Adrenal gland (tissue), 19 donors: ENCODE measurements around the gene KRTAP10-12. TPM values are rescaled to one million over a fixed set of nuclear protein-coding genes. Genes with fewer than 3 reads are reported as not detected.
"Not testable (repeated sequence)": the region's sequence is repeated elsewhere in the genome, so short reads cannot be mapped to it uniquely, and the experiment has no call there.

ENCODE experiments used
- DNase-seq, 7 donors: peaks; one replicate each; pipeline ENCODE4 v3.0.0-alpha.2; 2019 to 2020
- H3K27ac ChIP-seq, 5 donors: fragments of 200-600 bp; sonication (generic) in 4 of 5; 1 replicate in 3 of 5; 2 replicates in 2 of 5; pipeline versions ENCODE4 v1.5.1 to v1.8.0; 2016 to 2020; ENCODE audit warnings: mild to moderate bottlenecking in 1 of 5
- H3K27me3 ChIP-seq: fragments of 200-600 bp; 2 replicates; pipeline ENCODE4 v1.8.0; 2021
- H3K36me3 ChIP-seq, 2 donors: fragments of 200-600 bp; replicated peaks in 1 of 2; 1 replicate in 1 of 2; 2 replicates in 1 of 2; pipeline versions ENCODE4 v1.5.1 to v1.8.0; 2018 to 2022
- H3K4me1 ChIP-seq, 2 donors: fragments of 200-600 bp; replicated peaks in 1 of 2; 1 replicate in 1 of 2; 2 replicates in 1 of 2; pipeline versions ENCODE4 v1.5.1 to v1.8.0; 2018 to 2021
- H3K4me3 ChIP-seq, 4 donors: fragments of 200-600 bp; sonication (generic) in 3 of 4; one replicate each; pipeline ENCODE4 v1.5.1; 2016 to 2018
- H3K9me3 ChIP-seq, 3 donors: fragments of 200-600 bp; sonication (generic) in 1 of 3; replicated peaks in 1 of 3; 1 replicate in 2 of 3; 2 replicates in 1 of 3; pipeline versions ENCODE4 v1.5.1 to v1.8.0; 2016 to 2021
- POLR2A ChIP-seq, 2 donors: fragments of 450-650 bp; IDR thresholded peaks; one replicate each; pipeline ENCODE4 v1.6.1; 2017; ENCODE audit warnings: antibody characterized with exemption in 2 of 2, mild to moderate bottlenecking in 2 of 2, moderate library complexity in 1 of 2
- whole genome bisulfite sequencing, 4 donors: extraction: QIAGEN DNeasy Blood & Tissue Kit in 2 of 4; methylation state at CpG; one replicate each; pipeline versions ENCODE4 v1.1.5 to v1.1.7; 2013 to 2017; 5-methylcytosine and 5-hydroxymethylcytosine counted together
- intact Hi-C, 2 donors: fragments of 100-400 bp; cut with DNase I; formaldehyde crosslinking; loops; one replicate each; pipeline versions ENCODE4 v1.14.1 to v1.15.0; 2022 to 2023
- long read RNA-seq, 10 donors: library from polyadenylated mRNA in 3 of 10; unstranded in 2 of 10; stranded (forward) in 1 of 10; transcript quantifications; one replicate each; pipeline ENCODE4 v2.0.0 and lab custom pipeline, GENCODE V29; 2021 to 2026
- polyA plus RNA-seq, 3 donors: library from polyadenylated mRNA; stranded (reverse); fragments of 200-250 nt in 2 of 3; fragments of 350-450 nt in 1 of 3; fragmentation: Illumina TruSeq in 1 of 3; extraction: RNeasy Lipid Tissue Mini Kit (QIAGEN cat#74804) in 1 of 3; gene quantifications; one replicate each; pipeline ENCODE4 v1.2.3, GENCODE V29; 2013 to 2014
- total RNA-seq, 9 donors: library from RNA; depleted of rRNA in 4 of 9; stranded (reverse); fragments of >200 nt in 4 of 9; fragments of 120-200 nt in 1 of 9; fragmentation: NEBNext Ultra II Directional in 1 of 9; extraction: Animal tissue kit (Norgen Biotek cat#: 25700) in 1 of 9; gene quantifications; one replicate each; pipeline versions ENCODE4 v1.1.0 to v1.2.4, GENCODE V29; 2013 to 2023
- TF ChIP-seq, protein P1 (sequence below), 6 experiments: fragments of 450-650 bp in 4 of 6; fragments of 200-600 bp in 2 of 6; sonication (generic) in 1 of 6; IDR thresholded peaks; 1 replicate in 5 of 6; 2 replicates in 1 of 6; pipeline versions ENCODE4 v1.5.1 to v1.8.0; 2016 to 2021; ENCODE audit warnings: antibody characterized with exemption in 6 of 6, mild to moderate bottlenecking in 2 of 6, moderate library complexity in 1 of 6
- donor health status: healthy with polysubstance abuse.
- donor health status: Bipolar disorder and iron deficiency.
- donor health status: DM: yes; HTN: yes; CAD: no.
- donor health status: DM: no; HTN: no; CAD: no.
- donor health status: DM: no; HTN: no; CAD: no.
- donor health status: DM: yes; HTN: yes; CAD: no.

The KRTAP10-12 gene, protein sequence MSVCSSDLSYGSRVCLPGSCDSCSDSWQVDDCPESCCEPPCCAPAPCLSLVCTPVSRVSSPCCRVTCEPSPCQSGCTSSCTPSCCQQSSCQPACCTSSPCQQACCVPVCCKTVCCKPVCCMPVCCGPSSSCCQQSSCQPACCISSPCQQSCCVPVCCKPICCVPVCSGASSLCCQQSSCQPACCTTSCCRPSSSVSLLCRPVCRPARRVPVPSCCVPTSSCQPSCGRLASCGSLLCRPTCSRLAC
- total RNA-seq: not detected
- not detected for polyA plus RNA-seq
- long read RNA-seq, donor 1: 0 reads
- long read RNA-seq, donor 2: 0 reads
- long read RNA-seq, donor 3: 0 reads
- long read RNA-seq, donor 4: 0 reads
- long read RNA-seq, donor 5: 0 reads
- long read RNA-seq, donor 6: 0 reads
- long read RNA-seq, donor 7: 0 reads
- long read RNA-seq, donor 8: 0 reads
- long read RNA-seq, donor 9: 0 reads
- long read RNA-seq, donor 10: 0 reads

DNA sequence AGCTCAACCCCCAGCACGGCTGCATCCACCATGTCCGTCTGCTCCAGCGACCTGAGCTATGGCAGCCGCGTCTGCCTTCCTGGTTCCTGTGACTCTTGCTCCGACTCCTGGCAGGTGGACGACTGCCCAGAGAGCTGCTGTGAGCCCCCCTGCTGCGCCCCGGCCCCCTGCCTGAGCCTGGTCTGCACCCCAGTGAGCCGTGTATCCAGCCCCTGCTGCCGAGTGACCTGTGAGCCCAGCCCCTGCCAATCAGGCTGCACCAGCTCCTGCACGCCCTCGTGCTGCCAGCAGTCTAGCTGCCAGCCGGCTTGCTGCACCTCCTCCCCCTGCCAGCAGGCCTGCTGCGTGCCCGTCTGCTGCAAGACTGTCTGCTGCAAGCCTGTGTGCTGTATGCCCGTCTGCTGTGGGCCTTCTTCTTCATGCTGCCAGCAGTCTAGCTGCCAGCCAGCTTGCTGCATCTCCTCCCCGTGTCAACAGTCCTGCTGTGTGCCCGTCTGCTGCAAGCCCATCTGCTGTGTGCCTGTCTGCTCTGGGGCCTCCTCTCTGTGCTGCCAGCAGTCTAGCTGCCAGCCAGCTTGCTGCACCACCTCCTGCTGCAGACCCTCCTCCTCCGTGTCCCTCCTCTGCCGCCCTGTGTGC, at the start of gene KRTAP10-12:
TSS of gene KRTAP10-12 (plus strand) at position 1 of the 639 bp plus-strand sequence. CDS start at position 31, 30 bp downstream.
- H3K27ac ChIP-seq, H3K4me3 ChIP-seq, H3K9me3 ChIP-seq, intact Hi-C loops, H3K36me3 ChIP-seq, H3K4me1 ChIP-seq: not testable (repeated sequence)
- WGBS, 4 donors: 28 to 43% (median 37%) methylated on average over 9 to 21 of the region's 21 CpGs
- peaks cover 32% of the 10 kb centered on the region for H3K27me3 ChIP-seq
- peak in 1 of 7 donors; percentile 14 for DNase-seq

DNA sequence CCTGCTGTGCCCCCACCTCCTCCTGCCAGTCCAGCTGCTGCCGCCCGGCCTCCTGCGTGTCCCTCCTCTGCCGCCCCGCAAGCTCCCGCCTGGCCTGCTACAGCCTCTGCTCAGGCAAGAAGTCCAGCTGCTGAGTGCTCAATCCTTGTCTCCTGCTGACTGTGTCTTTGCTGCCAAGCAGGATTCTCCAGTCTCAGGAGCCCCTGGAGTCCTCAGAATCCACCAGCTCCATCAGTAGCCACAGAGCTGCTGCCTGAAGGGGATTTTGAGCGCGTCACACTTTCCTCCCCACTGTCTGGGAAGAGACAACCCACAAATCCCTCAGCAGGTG, 49.8 kb upstream of the KRTAP10-12 start:
- H3K9me3 ChIP-seq: no peaks in the 10 kb centered on the region
- no peaks in the 10 kb centered on the region for H3K27me3 ChIP-seq
- DNase-seq: peak in 1 of 7 donors; percentile 3
- intact Hi-C loops: no loop called here
- H3K4me3 ChIP-seq: no peak overlapping the region
- H3K4me1 ChIP-seq: no peaks in the 10 kb centered on the region
- 60 to 81% (median 72%) methylated on average over 8 of the region's 8 CpGs for WGBS, 4 donors
- no peak for TF ChIP-seq POLR2A (IDR thresholded peaks at IDR 0.05)
- TF ChIP-seq, protein P1, sequence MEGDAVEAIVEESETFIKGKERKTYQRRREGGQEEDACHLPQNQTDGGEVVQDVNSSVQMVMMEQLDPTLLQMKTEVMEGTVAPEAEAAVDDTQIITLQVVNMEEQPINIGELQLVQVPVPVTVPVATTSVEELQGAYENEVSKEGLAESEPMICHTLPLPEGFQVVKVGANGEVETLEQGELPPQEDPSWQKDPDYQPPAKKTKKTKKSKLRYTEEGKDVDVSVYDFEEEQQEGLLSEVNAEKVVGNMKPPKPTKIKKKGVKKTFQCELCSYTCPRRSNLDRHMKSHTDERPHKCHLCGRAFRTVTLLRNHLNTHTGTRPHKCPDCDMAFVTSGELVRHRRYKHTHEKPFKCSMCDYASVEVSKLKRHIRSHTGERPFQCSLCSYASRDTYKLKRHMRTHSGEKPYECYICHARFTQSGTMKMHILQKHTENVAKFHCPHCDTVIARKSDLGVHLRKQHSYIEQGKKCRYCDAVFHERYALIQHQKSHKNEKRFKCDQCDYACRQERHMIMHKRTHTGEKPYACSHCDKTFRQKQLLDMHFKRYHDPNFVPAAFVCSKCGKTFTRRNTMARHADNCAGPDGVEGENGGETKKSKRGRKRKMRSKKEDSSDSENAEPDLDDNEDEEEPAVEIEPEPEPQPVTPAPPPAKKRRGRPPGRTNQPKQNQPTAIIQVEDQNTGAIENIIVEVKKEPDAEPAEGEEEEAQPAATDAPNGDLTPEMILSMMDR (IDR thresholded peaks at IDR 0.05): no peak
- H3K36me3 ChIP-seq: no peaks in the 10 kb centered on the region
- H3K27ac ChIP-seq: no peak overlapping the region

DNA sequence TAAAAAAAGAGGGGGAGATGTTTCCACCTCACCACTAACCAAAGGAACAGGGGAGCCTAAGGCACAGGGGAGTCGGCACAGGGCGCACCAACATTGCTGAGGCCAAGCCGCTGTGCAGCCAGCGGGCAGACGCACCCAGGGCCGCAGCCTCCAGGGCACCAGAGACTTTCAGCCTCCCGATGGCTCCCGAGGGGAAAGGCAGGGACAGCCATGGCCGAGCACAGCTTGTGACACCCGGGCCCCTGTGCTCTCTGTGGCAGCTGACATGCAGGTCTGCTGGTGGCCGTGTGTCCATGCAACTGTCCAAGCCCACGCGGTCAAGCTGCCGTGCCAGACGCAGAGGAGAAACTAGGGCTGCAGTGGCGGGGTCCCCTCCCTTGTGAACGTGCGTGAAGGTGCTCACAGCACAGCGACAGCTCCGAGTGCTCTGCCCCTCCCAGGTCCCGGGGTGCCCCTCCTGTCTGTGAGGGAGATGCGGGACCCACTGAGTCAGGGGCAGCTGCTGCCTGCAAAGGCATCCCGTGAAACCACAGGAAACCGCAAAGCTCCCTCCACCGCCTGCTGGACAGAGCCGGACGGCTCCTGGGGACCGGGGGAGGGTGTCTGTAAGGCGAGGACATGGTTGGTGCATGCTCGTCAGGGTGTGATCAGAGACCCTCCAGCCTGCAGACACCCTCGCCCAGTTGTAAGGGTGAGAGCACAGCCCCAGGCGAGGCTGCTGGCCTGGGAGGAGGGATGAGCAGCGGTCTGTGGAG, 48.2 kb upstream of the KRTAP10-12 start:
- TF ChIP-seq POLR2A (IDR thresholded peaks at IDR 0.05): no peak
- TF ChIP-seq, protein P1 (IDR thresholded peaks at IDR 0.05): no peak
- intact Hi-C loops: no loop called here
- Histone ChIP-seq H3K27ac (no peak overlapping the region), H3K4me3 (no peak overlapping the region), H3K9me3 (no peaks in the 10 kb centered on the region), H3K27me3 (no peaks in the 10 kb centered on the region), H3K36me3 (no peaks in the 10 kb centered on the region), H3K4me1 (no peaks in the 10 kb centered on the region)
- WGBS, 4 donors: 75 to 87% (median 81%) methylated on average over 6 to 33 of the region's 33 CpGs
- no peak for DNase-seq

DNA sequence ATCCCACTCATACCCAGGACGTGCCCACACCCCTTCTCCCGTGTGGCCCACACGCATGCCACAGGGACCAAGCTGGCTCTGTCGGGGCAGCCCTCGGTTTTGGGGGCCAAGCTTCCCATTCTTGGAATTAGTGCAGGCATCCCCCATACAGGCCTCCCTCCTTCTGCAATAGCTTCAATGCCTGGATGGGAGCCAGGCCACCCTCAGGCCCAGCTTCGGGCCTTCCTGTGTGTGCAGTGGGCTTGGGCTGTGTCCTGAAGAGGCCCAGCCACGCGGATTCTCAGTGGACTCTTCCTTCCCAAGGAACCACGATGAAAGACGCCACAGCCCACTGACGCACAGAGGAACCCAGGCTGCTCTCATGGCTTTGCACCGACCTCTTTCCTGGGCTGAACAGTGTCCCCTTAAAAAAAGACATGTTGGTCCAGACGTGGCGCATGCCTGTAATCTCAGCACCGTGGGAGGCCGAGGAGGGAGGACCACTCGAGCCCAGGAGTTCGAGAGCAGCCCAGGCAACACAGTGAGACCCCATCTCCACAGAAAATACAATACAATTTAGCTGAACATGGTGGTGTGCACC, 47.4 kb upstream of the KRTAP10-12 start:
- intact Hi-C loops: no loop called here
- H3K4me3 ChIP-seq: no peak overlapping the region
- H3K36me3 ChIP-seq: no peaks in the 10 kb centered on the region
- H3K27ac ChIP-seq: no peak overlapping the region
- TF ChIP-seq, protein P1 (IDR thresholded peaks at IDR 0.05): no peak
- TF ChIP-seq POLR2A (IDR thresholded peaks at IDR 0.05): no peak
- no peaks in the 10 kb centered on the region for H3K4me1 ChIP-seq
- WGBS, 4 donors: 81 to 93% (median 86%) methylated on average over 8 to 18 of the region's 18 CpGs
- H3K9me3 ChIP-seq: no peaks in the 10 kb centered on the region
- no peaks in the 10 kb centered on the region for H3K27me3 ChIP-seq
- peak in 1 of 7 donors; percentile 6 for DNase-seq
